Astrocyte of the spinal cord (primary cell): Measurements from ENCODE around the gene HMGCL.

Experiments used
- DNase-seq: peaks from one replicate; pipeline ENCODE4 v3.0.0; 2011; ENCODE audit warnings: low read depth, low spot score
- H3K4me3 ChIP-seq: 2 replicates; pipeline ENCODE4 v1.5.1; 2011; ENCODE audit warnings: low read depth, mild to moderate bottlenecking, low read length, moderate library complexity
- CTCF ChIP-seq: IDR thresholded peaks from 2 replicates; pipeline ENCODE4 v1.5.1; 2012; ENCODE audit warnings: low read depth, mild to moderate bottlenecking, low read length, inconsistent platforms
- in situ Hi-C: cut with HindIII; loops from 2 replicates; pipeline ENCODE4 v1.10.0; 2017; ENCODE audit warnings: low sequenced_read_pairs

Gene HMGCL

GRCh38 chr1:23774174-23774880, 50.9 kb downstream of the HMGCL start:
- no peak overlapping the region for H3K4me3 ChIP-seq
- in situ Hi-C loops = no loop called here
- no peak for TF ChIP-seq CTCF
- DNase-seq = no peak

- H3K4me3 ChIP-seq = no peak overlapping the region
- no peak for DNase-seq
- in situ Hi-C loops = no loop called here
- no peak for TF ChIP-seq CTCF
Measured at GRCh38 chr1:23772854-23773242, 52.4 kb downstream of the HMGCL start.

- in situ Hi-C loops = no loop called here
Measured at GRCh38 chr1:23772049-23772853, 53.0 kb downstream of the HMGCL start.

GRCh38 chr1:23768733-23769132, 56.5 kb downstream of the HMGCL start:
- TF ChIP-seq CTCF = no peak
- DNase-seq = no peak
- in situ Hi-C loops = no loop called here
- H3K4me3 ChIP-seq = no peak overlapping the region

More at GRCh38 chr1:23772049-23772853, 53.0 kb downstream of the HMGCL start:
- TF ChIP-seq CTCF = peak; percentile 99
- peak; percentile 79 for DNase-seq
- H3K4me3 ChIP-seq = no peak overlapping the region

GRCh38 chr1:23763041-23763577, 62.1 kb downstream of the HMGCL start:
- in situ Hi-C loops = no loop called here
- no peak overlapping the region for H3K4me3 ChIP-seq
- DNase-seq = no peak
- no peak for TF ChIP-seq CTCF

GRCh38 chr1:23759277-23759676, 66.0 kb downstream of the HMGCL start:
- DNase-seq = peak; percentile 8
- H3K4me3 ChIP-seq = no peak overlapping the region
- TF ChIP-seq CTCF = no peak
- in situ Hi-C loops = no loop called here
